GM18517 (cell line): ENCODE measurements around the gene GPR4.
"Not testable (repeated sequence)": the region's sequence is repeated elsewhere in the genome, so short reads cannot be mapped to it uniquely, and the experiment has no call there.

Experiments used
- ATAC-seq: cut with Tn5 transposase; IDR thresholded peaks from one replicate; pipeline ENCODE4 v1.9.1; 2021; ENCODE audit warnings: mild to moderate bottlenecking, moderate library complexity; ENCODE audit not compliant: unreplicated experiment

Gene GPR4

GRCh38 chr19:45601524-45602374, at the start of gene GPR4:
Gene GPR4 (minus strand): TSS chr19:45602212. CDS start chr19:45591866, 10,346 bp downstream.
- ATAC-seq = no peak

- ATAC-seq = no peak
Measured at GRCh38 chr19:45650722-45651121, 48.7 kb upstream of the GPR4 start.

GRCh38 chr19:45646345-45646698, 44.3 kb upstream of the GPR4 start:
- ATAC-seq = no peak

- no peak for ATAC-seq
Measured at GRCh38 chr19:45645631-45646344, 43.8 kb upstream of the GPR4 start.

GRCh38 chr19:45645068-45645630, 43.1 kb upstream of the GPR4 start:
- no peak for ATAC-seq

GRCh38 chr19:45643927-45644771, 42.1 kb upstream of the GPR4 start:
- no peak for ATAC-seq

GRCh38 chr19:45643024-45643926, 41.3 kb upstream of the GPR4 start:
- no peak for ATAC-seq

- ATAC-seq = peak; percentile 39
Measured at GRCh38 chr19:45641274-45642105, 39.5 kb upstream of the GPR4 start.

- ATAC-seq = no peak
Measured at GRCh38 chr19:45640849-45641273, 38.8 kb upstream of the GPR4 start.

GRCh38 chr19:45638930-45639729, 37.1 kb upstream of the GPR4 start, which contains the start of gene EML2:
Gene EML2 (minus strand): TSS chr19:45639397. CDS start chr19:45639376, 21 bp downstream.
- ATAC-seq = no peak

GRCh38 chr19:45637890-45638667, 36.1 kb upstream of the GPR4 start:
- no peak for ATAC-seq

- no peak for ATAC-seq
Measured at GRCh38 chr19:45636902-45637301, 34.9 kb upstream of the GPR4 start.

GRCh38 chr19:45636275-45636674, 34.3 kb upstream of the GPR4 start:
- ATAC-seq = no peak

GRCh38 chr19:45632468-45633196, 30.6 kb upstream of the GPR4 start:
- no peak for ATAC-seq

GRCh38 chr19:45630463-45630862, 28.5 kb upstream of the GPR4 start:
- no peak for ATAC-seq

GRCh38 chr19:45629704-45630103, 27.7 kb upstream of the GPR4 start:
- ATAC-seq = no peak

GRCh38 chr19:45628219-45628618, 26.2 kb upstream of the GPR4 start:
- not testable (repeated sequence) for ATAC-seq
